NT2/D1 (cell line): Measurements from ENCODE around the gene RNF212B.
"Not testable (repeated sequence)": the region's sequence is repeated elsewhere in the genome, so short reads cannot be mapped to it uniquely, and the experiment has no call there.

Experiments
- SUZ12 ChIP-seq: IDR thresholded peaks from 2 replicates; pipeline ENCODE4 v1.6.1; 2011; ENCODE audit not compliant: insufficient read length, insufficient read depth; ENCODE audit errors: extremely low read depth
- YY1 ChIP-seq: IDR thresholded peaks from 2 replicates; pipeline ENCODE4 v1.6.1; 2011; ENCODE audit not compliant: insufficient read length, insufficient read depth
- ZNF274 ChIP-seq: IDR thresholded peaks from 2 replicates; pipeline ENCODE4 v1.6.1; 2011; ENCODE audit warnings: mild to moderate bottlenecking, low read depth, low read length

DNA sequence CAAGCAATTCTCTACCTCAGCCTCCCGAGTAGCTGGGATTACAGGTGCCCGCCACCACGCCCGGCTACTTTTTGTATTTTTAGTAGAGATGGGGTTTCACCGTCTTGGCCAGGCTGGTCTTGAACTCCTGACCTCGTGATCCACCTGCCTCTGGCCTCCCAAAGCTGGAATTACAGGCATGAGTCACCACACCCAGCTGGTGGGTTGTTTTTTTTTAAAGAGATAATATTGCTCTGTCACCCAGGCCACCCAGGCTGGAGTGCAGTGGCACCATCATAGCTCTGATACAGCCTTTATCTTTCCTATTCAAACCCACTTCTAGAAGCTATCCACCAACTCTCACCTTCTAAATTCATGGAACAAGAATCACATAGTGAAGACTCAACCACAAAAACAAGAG lies 40.2 kb downstream of the RNF212B start:
- TF ChIP-seq SUZ12, YY1, ZNF274: not testable (repeated sequence)
